A673 (cell line): ENCODE results near the gene HSPA14.

ENCODE experiments used
- EZH2 ChIP-seq: fragments of 200-600 bp; sonication (generic); IDR thresholded peaks from 2 replicates; pipeline ENCODE4 v1.6.1; 2017; ENCODE audit warnings: borderline replicate concordance, low read depth, mild to moderate bottlenecking, mixed read lengths, antibody characterized with exemption, low read length; ENCODE audit not compliant: poor library complexity, severe bottlenecking
- TF ChIP-seq, protein P1 (sequence below): fragments of 300-800, 200-600 bp; sonication (generic); conservative IDR thresholded peaks from 2 replicates; pipeline ENCODE4 v1.5.1; 2017; ENCODE audit warnings: low read depth, mild to moderate bottlenecking, antibody characterized with exemption, low read length, moderate library complexity, mixed read lengths

DNA sequence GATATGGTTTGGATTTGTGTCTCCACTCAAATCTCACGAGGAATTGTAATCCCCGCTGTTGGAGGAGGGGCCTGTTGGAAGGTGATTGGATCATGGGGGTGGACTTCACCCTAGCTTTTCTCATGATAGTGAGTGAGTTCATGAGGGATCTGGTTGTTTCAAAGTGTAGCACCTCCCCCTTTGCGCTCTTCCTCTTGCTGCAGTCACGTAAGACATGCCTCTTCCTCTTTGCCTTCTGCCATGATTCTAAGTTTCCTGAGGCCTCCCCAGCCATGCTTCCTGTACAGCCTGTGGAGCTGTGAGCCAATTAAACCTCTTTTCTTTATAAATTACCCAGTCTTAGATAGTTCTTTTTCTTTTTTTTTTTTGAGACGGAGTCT, 17.3 kb upstream of the HSPA14 start:
- TF ChIP-seq, protein P1, sequence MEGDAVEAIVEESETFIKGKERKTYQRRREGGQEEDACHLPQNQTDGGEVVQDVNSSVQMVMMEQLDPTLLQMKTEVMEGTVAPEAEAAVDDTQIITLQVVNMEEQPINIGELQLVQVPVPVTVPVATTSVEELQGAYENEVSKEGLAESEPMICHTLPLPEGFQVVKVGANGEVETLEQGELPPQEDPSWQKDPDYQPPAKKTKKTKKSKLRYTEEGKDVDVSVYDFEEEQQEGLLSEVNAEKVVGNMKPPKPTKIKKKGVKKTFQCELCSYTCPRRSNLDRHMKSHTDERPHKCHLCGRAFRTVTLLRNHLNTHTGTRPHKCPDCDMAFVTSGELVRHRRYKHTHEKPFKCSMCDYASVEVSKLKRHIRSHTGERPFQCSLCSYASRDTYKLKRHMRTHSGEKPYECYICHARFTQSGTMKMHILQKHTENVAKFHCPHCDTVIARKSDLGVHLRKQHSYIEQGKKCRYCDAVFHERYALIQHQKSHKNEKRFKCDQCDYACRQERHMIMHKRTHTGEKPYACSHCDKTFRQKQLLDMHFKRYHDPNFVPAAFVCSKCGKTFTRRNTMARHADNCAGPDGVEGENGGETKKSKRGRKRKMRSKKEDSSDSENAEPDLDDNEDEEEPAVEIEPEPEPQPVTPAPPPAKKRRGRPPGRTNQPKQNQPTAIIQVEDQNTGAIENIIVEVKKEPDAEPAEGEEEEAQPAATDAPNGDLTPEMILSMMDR: no peak
- no peak for TF ChIP-seq EZH2
